ENCODE data around the gene ATP1B3. TPM values are rescaled to one million over a fixed set of nuclear protein-coding genes. Genes with fewer than 3 reads are reported as not detected.

Gene ATP1B3
- total RNA-seq, 1 experiment from 2014 or later: 250 TPM

DNA sequence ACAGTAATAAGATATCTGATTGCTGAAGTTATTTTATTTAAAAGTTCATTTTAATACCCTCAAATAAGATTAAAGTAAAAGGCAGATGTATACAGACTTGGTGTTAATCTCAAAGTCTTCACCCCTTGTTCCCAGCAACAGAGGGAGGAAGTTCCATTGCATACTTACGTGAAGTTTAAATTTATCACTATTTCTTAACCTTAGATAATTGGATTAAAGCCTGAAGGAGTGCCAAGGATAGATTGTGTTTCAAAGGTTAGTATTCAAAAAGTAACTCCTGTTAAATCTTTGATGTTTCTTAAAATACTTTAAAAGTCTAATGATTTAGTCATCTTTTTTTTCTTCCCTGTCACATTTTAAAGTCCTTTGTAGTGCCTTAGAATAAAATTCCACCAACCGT is 39.3 kb downstream of the ATP1B3 start:
- no peak overlapping the region for H3K4ac ChIP-seq (ENCODE audit: low read depth, low read length)
- H3K36me3 Mint-ChIP-seq (ENCODE audit: insufficient read depth in 1 of 3, low read depth in 3 of 3): peaks cover 59 to 90% (median 89%) of the 10 kb centered on the region in 3 experiments
- no peak overlapping the region for H3K23ac ChIP-seq (ENCODE audit: insufficient read length, low read depth, low read length)
- no peak overlapping the region for H2BK20ac ChIP-seq (ENCODE audit: low read depth, low read length, poor library complexity, severe bottlenecking)
- H3K56ac ChIP-seq (ENCODE audit: insufficient read length, low read depth, low read length): no peak overlapping the region
- H3K27me3 ChIP-seq (ENCODE audit: insufficient read depth, low read length): no peaks in the 10 kb centered on the region
- H3K9ac ChIP-seq (ENCODE audit: extremely low read depth, insufficient read length, low read length): no peak overlapping the region
- no peak for DNase-seq
- H3K27ac Mint-ChIP-seq: no peak overlapping the region
- H4K20me1 ChIP-seq (ENCODE audit: control insufficient read depth, insufficient read depth, insufficient read length): no peaks in the 10 kb centered on the region
- no peak overlapping the region for H3T11ph ChIP-seq (ENCODE audit: low read length)
- H3K23me2 ChIP-seq (ENCODE audit: insufficient read length, low read depth, low read length, poor library complexity, severe bottlenecking): no peaks in the 10 kb centered on the region
- no peak overlapping the region for H2BK15ac ChIP-seq (ENCODE audit: low read depth, low read length)
- no peak overlapping the region for H4K91ac ChIP-seq (ENCODE audit: insufficient read length, low read depth, low read length)
- H3K4me2 ChIP-seq (ENCODE audit: insufficient read depth, insufficient read length, low read length): no peak overlapping the region
- no peak overlapping the region for H3K18ac ChIP-seq (ENCODE audit: insufficient read length, low read depth, low read length)
- no peak overlapping the region for H2BK12ac ChIP-seq (ENCODE audit: insufficient read length, low read depth, low read length)
- no peak overlapping the region for H2BK5ac ChIP-seq (ENCODE audit: insufficient read length, low read length)
- no peak overlapping the region for H3K4me3 Mint-ChIP-seq
- no peaks in the 10 kb centered on the region for H3K79me2 ChIP-seq (ENCODE audit: insufficient read depth, low read length)
- peaks cover 0 to 5% of the 10 kb centered on the region in 2 experiments; a peak in 1 of 4 replicates for H3K4me1 Mint-ChIP-seq
- H3K27ac ChIP-seq (ENCODE audit: insufficient read length, low read depth, low read length): no peak overlapping the region
- no peak overlapping the region for H3K14ac ChIP-seq (ENCODE audit: insufficient read depth, low read length)
- peaks cover 12% of the 10 kb centered on the region in 2 experiments for H3K9me3 Mint-ChIP-seq
- H3K9me3 ChIP-seq (ENCODE audit: control insufficient read depth, low read depth, low read length): no peaks in the 10 kb centered on the region
- H2BK120ac ChIP-seq (ENCODE audit: low read depth, low read length, poor library complexity, severe bottlenecking): no peak overlapping the region
- no peaks in the 10 kb centered on the region for H3K79me1 ChIP-seq (ENCODE audit: insufficient read depth, low read depth, low read length, poor library complexity, severe bottlenecking)
- H2AK5ac ChIP-seq (ENCODE audit: insufficient read length, low read length): no peak overlapping the region
- no peaks in the 10 kb centered on the region for H3K27me3 Mint-ChIP-seq (ENCODE audit: low read depth)
- H4K8ac ChIP-seq (replicated peaks; ENCODE audit: insufficient read length, low read depth, low read length): no peak overlapping the region
- no CpG with 5 or more reads among the region's 2 CpGs for WGBS (ENCODE audit: extremely low coverage, insufficient read length, low lambda C conversion rate)
- TF ChIP-seq, protein P1, sequence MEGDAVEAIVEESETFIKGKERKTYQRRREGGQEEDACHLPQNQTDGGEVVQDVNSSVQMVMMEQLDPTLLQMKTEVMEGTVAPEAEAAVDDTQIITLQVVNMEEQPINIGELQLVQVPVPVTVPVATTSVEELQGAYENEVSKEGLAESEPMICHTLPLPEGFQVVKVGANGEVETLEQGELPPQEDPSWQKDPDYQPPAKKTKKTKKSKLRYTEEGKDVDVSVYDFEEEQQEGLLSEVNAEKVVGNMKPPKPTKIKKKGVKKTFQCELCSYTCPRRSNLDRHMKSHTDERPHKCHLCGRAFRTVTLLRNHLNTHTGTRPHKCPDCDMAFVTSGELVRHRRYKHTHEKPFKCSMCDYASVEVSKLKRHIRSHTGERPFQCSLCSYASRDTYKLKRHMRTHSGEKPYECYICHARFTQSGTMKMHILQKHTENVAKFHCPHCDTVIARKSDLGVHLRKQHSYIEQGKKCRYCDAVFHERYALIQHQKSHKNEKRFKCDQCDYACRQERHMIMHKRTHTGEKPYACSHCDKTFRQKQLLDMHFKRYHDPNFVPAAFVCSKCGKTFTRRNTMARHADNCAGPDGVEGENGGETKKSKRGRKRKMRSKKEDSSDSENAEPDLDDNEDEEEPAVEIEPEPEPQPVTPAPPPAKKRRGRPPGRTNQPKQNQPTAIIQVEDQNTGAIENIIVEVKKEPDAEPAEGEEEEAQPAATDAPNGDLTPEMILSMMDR (conservative IDR thresholded peaks at IDR 0.05): no peak
- no peak overlapping the region for H4K5ac ChIP-seq (ENCODE audit: insufficient read length, low read depth, low read length)
- no peak overlapping the region for H2AFZ ChIP-seq (ENCODE audit: low read length)
- no peaks in the 10 kb centered on the region for H3K4me1 ChIP-seq (ENCODE audit: insufficient read depth, low read length)

Measured in H9 (cell line).